Stomach (tissue), 4 donors: Measurements from ENCODE around the gene CHMP2B.

ENCODE experiments used
- EP300 ChIP-seq: sonication (generic); formaldehyde crosslinking; IDR thresholded peaks from one replicate; pipeline ENCODE4 v1.6.1; 2017; ENCODE audit warnings: antibody characterized with exemption
- POLR2A ChIP-seq, 4 donors: fragments of 450-650 bp; IDR thresholded peaks; one replicate each; pipeline ENCODE4 v1.6.1; 2016; ENCODE audit warnings: antibody characterized with exemption in 4 of 4, control low read depth in 2 of 4, mild to moderate bottlenecking in 1 of 4, moderate library complexity in 1 of 4
- POLR2AphosphoS5 ChIP-seq, 3 donors: sonication (generic); formaldehyde crosslinking; IDR thresholded peaks; one replicate each; pipeline ENCODE4 v1.6.1; 2016; ENCODE audit warnings: antibody characterized with exemption in 3 of 3
- TF ChIP-seq, protein P1 (sequence below), 7 experiments: fragments of 450-650 bp in 4 of 7; fragments of 200-600 bp in 3 of 7; sonication (generic) in 3 of 7; IDR thresholded peaks; one replicate each; pipeline ENCODE4 v1.5.1; 2016 to 2019; ENCODE audit warnings: antibody characterized with exemption in 7 of 7, control low read depth in 2 of 7, mild to moderate bottlenecking in 1 of 7

DNA sequence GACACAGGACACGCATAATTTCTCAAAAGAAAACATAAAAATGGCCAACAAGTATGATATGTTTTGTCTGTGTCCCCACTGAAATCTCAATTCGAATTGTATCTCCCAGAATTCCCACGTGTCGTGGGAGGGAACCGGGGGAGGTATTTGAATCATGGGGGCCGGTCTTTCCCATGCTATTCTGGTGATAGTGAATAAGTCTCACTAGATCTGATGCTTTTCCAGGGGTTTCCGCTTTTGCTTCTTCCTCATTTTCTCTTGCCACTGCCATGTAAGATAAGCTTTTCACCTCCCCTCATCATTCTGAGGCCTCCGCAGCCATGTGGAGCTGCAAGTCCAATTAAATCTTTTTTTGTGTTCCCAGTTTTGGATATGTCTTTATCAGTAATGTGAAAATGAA lies 61.3 kb downstream of the CHMP2B start:
- TF ChIP-seq, protein P1, sequence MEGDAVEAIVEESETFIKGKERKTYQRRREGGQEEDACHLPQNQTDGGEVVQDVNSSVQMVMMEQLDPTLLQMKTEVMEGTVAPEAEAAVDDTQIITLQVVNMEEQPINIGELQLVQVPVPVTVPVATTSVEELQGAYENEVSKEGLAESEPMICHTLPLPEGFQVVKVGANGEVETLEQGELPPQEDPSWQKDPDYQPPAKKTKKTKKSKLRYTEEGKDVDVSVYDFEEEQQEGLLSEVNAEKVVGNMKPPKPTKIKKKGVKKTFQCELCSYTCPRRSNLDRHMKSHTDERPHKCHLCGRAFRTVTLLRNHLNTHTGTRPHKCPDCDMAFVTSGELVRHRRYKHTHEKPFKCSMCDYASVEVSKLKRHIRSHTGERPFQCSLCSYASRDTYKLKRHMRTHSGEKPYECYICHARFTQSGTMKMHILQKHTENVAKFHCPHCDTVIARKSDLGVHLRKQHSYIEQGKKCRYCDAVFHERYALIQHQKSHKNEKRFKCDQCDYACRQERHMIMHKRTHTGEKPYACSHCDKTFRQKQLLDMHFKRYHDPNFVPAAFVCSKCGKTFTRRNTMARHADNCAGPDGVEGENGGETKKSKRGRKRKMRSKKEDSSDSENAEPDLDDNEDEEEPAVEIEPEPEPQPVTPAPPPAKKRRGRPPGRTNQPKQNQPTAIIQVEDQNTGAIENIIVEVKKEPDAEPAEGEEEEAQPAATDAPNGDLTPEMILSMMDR (IDR thresholded peaks at IDR 0.05): no peak
- TF ChIP-seq POLR2A (IDR thresholded peaks at IDR 0.05) (no peak), POLR2AphosphoS5 (IDR thresholded peaks at IDR 0.05) (no peak), EP300 (no peak)
